Measurements from ENCODE around the gene RNF103. TPM values are rescaled to one million over a fixed set of nuclear protein-coding genes. Genes with fewer than 3 reads are reported as not detected.

The RNF103 gene
- total and polyA plus RNA-seq, 7 donors: 11.1 to 45.6 (median 36.6) TPM

GRCh38 chr2:86584151-86584913, 39.3 kb downstream of the RNF103 start:
- H3K4me3 ChIP-seq: no peak overlapping the region
- H3K36me3 ChIP-seq: no peaks in the 10 kb centered on the region
- H3K27ac ChIP-seq: no peak overlapping the region
- DNase-seq: no peak
- no peaks in the 10 kb centered on the region for H3K4me1 ChIP-seq
- intact Hi-C loops (cut with DNase I): no loop called here
- TF ChIP-seq POLR2AphosphoS5 (IDR thresholded peaks at IDR 0.05) (no peak), POLR2A (IDR thresholded peaks at IDR 0.05) (no peak), EP300 (IDR thresholded peaks at IDR 0.05) (no peak), CTCF (IDR thresholded peaks at IDR 0.05) (no peak)
- WGBS, 2 donors: 66 to 89% methylated on average over 2 of the region's 2 CpGs
- no peaks in the 10 kb centered on the region for H3K27me3 ChIP-seq
- no peaks in the 10 kb centered on the region for H3K9me3 ChIP-seq

GRCh38 chr2:86580560-86580959, 43.1 kb downstream of the RNF103 start:
- H3K4me3 ChIP-seq: no peak overlapping the region
- H3K36me3 ChIP-seq: no peaks in the 10 kb centered on the region
- H3K4me1 ChIP-seq: no peaks in the 10 kb centered on the region
- intact Hi-C loops (cut with DNase I): no loop called here
- H3K27me3 ChIP-seq: no peaks in the 10 kb centered on the region
- no peak overlapping the region for H3K27ac ChIP-seq
- no peaks in the 10 kb centered on the region for H3K9me3 ChIP-seq
- no peak for DNase-seq
- TF ChIP-seq POLR2AphosphoS5 (IDR thresholded peaks at IDR 0.05): no peak
- no peak for TF ChIP-seq EP300 (IDR thresholded peaks at IDR 0.05)
- TF ChIP-seq CTCF (IDR thresholded peaks at IDR 0.05): no peak
- TF ChIP-seq POLR2A (IDR thresholded peaks at IDR 0.05): no peak

DNA sequence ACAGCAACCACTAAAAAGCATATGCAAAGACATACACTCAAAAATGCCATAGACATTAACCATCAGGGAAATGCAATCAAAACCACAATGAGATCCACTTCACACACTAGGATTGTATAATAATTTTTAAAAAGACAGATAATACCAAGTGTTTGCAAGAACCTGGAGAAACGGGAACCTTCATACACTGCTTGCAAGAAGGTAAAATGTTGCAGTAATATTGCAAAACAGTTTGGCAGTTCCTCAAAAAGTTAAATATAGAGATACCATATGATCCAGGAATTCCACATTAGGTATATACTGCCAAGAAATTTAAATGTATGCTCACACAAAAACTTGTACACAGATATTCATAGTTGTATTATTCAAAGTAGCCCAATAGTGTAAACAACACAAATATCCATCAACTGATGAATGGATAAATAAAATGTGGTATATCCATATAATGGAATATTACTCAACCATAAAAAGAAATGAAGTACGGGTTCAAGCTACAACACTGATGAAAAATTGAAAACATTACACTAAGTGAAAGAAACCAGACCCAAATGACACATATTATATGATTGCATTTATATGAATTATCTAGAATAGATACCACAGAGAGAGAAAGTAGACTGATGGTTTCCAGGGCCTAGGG, 45.7 kb downstream of the RNF103 start:
- WGBS, 2 donors: 92 to 94% methylated on average over 2 of the region's 2 CpGs
- no peaks in the 10 kb centered on the region for H3K36me3 ChIP-seq
- no peak overlapping the region for H3K27ac ChIP-seq
- H3K4me1 ChIP-seq: no peaks in the 10 kb centered on the region
- intact Hi-C loops (cut with DNase I): no loop called here
- TF ChIP-seq POLR2A (IDR thresholded peaks at IDR 0.05): no peak
- TF ChIP-seq POLR2AphosphoS5 (IDR thresholded peaks at IDR 0.05): no peak
- TF ChIP-seq EP300 (IDR thresholded peaks at IDR 0.05): no peak
- TF ChIP-seq CTCF (IDR thresholded peaks at IDR 0.05): no peak
- H3K27me3 ChIP-seq: no peaks in the 10 kb centered on the region
- H3K4me3 ChIP-seq: no peak overlapping the region
- DNase-seq: no peak
- H3K9me3 ChIP-seq: no peaks in the 10 kb centered on the region

- intact Hi-C loops (cut with DNase I): no loop called here
- H3K4me3 ChIP-seq: no peak overlapping the region
- no peaks in the 10 kb centered on the region for H3K36me3 ChIP-seq
- no peaks in the 10 kb centered on the region for H3K4me1 ChIP-seq
- H3K27me3 ChIP-seq: no peaks in the 10 kb centered on the region
- H3K27ac ChIP-seq: no peak overlapping the region
- no peak for DNase-seq
- no peak for TF ChIP-seq EP300 (IDR thresholded peaks at IDR 0.05)
- no peak for TF ChIP-seq POLR2AphosphoS5 (IDR thresholded peaks at IDR 0.05)
- TF ChIP-seq CTCF (IDR thresholded peaks at IDR 0.05): no peak
- TF ChIP-seq POLR2A (IDR thresholded peaks at IDR 0.05): no peak
- WGBS, 2 donors: 80 to 82% methylated on average over 3 of the region's 3 CpGs
- no peaks in the 10 kb centered on the region for H3K9me3 ChIP-seq
These were observed 53.6 kb downstream of the RNF103 start for GRCh38 chr2:86570059-86570458.
